Left lobe of liver (tissue), 2 donors: ENCODE data around the gene GPR146. TPM values are rescaled to one million over a fixed set of nuclear protein-coding genes. Genes with fewer than 3 reads are reported as not detected.

ENCODE experiments used
- ATAC-seq: fragments of 200-7000 bp; cut with Tn5 transposase; one replicate; pipeline ENCODE4 v1.9.1; 2020; ENCODE audit warnings: mild to moderate bottlenecking, moderate library complexity
- DNase-seq: peaks from one replicate; pipeline ENCODE4 v3.0.0-alpha.2; 2020; ENCODE audit warnings: low spot score
- total RNA-seq: library from RNA; stranded (reverse); gene quantifications from one replicate; pipeline ENCODE4 v1.2.1, GENCODE V29; 2021
- donor health status: DM: no; HTN: no; CAD: no; lungs with moderate emphysema.
- donor health status: DM: no; HTN: yes; CAD: no.

Gene GPR146
- total RNA-seq, 1 donor from 2014 or later, result 28.1 TPM

GRCh38 chr7:1103009-1103788 is 58.9 kb downstream of the GPR146 start:
- ATAC-seq (peak; percentile 58), DNase-seq (no peak)

- ATAC-seq (no peak), DNase-seq (no peak)
These were observed 59.6 kb downstream of the GPR146 start for GRCh38 chr7:1103789-1104515.

GRCh38 chr7:1104516-1105179 is 60.3 kb downstream of the GPR146 start:
- DNase-seq (no peak), ATAC-seq (no peak)

DNA sequence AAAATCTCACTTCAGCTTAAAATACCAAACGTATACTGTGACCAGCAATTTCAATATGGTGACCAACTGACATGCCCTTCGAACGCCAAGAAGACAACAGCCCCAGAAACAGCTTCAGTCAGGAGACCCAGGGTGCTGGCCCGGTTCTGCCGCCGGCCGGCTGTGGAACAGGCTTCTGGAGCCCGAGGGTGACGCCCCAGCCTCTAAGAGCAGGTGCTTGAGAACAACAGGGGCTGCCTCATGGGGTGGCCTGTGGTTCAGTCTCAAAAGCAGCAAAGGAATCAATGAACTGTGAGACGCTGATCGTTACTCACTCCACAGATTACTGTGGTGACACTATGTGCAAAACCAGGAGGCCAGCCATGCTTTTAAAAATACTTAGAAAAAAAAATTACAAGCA is 60.8 kb downstream of the GPR146 start:
- DNase-seq (no peak), ATAC-seq (no peak)

GRCh38 chr7:1106063-1106792 is 61.9 kb downstream of the GPR146 start:
- no peak for DNase-seq
- no peak for ATAC-seq

DNA sequence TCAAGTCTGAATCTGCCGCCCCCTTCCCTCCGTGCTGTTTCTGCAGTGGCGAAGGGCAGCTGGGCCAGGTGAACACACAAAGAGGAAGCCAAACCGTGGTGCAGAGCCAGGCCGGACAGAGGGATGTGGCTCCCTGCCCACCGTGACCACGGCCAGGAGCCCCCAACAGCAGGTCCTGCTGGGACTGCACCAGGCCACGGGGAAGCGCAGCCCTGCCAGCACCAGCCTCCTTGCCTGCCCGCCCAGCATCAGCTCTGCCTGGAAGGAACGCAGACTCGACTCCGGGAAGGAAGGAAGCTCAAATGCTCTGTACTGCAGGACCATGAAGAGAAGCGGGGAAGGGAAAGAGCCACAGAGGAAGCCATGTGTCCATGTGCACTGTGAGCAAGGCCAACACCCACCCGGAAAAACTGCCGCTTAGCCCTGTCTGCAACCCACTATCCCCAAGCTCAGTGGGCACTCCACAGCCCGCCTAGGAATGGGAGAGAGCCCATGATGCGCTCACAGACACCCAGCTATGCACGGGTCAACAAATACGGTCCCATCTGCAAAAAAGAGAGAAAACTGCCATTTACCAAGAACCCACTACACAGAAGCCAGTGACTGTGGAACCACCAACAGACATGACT is 62.6 kb downstream of the GPR146 start:
- DNase-seq (no peak), ATAC-seq (no peak)

DNA sequence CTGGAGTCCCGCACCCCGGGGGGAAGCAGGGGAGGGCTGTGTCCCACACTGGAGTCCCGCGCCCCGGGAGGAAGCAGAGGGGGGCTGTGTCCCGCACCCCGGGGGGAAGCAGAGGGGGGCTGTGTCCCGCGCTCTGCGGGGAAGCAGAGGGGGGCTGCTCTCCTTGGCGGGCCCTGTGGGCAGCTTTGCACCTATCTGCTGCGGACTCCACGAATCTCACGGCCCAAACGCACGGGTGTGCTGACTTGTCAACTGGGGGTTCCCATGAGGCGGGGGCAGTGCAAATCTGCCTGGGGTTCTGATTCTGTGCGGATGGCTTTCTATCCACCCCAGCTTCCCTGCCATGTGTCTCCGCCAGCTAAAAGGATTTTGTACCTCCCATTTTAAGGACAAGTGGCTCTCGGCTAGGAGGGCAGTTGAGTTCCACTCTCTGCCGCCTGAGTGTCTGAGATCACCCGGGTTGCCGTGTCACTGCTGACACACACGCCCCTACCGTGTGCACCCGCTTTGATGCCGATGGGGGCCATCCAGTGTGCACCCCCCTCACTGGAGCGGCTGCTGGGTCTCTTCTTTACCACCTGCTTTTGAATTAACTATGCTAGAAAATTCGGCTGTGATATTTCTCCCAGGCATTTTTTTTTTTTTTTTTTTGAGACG is 64.0 kb downstream of the GPR146 start:
- no peak for DNase-seq
- no peak for ATAC-seq

Other genes with a start within 250 kb of the GPR146 start
- 41.5 TPM for gene SUN1, start 212.1 kb upstream of the GPR146 start, total RNA-seq
- gene GET4, start 168.0 kb upstream of the GPR146 start, total RNA-seq, result 38.2 TPM
- 2.8 TPM for gene ADAP1, start 89.9 kb upstream of the GPR146 start, total RNA-seq
- gene COX19, start 69.0 kb upstream of the GPR146 start, total RNA-seq, result 5.2 TPM
- 0.08 TPM for gene CYP2W1, start 61.4 kb upstream of the GPR146 start, total RNA-seq
- 29.8 TPM for gene GPER1, start 43.6 kb downstream of the GPR146 start, total RNA-seq
- gene ZFAND2A, start 115.7 kb downstream of the GPR146 start, total RNA-seq, result 39.8 TPM
- not detected for gene UNCX, start 188.3 kb downstream of the GPR146 start, total RNA-seq